OCI-LY3 (cell line): ENCODE measurements around the gene NEURL1.

Source experiments
- H2AFZ ChIP-seq: fragments of 200-600, 300-600 bp; shearing (Covaris generic); 2 replicates; pipeline ENCODE4 v1.6.0; 2014; ENCODE audit warnings: antibody characterized with exemption, low read depth, low read length
- H3K27ac ChIP-seq: fragments of 200-600, 300-600 bp; sonication (generic); 2 replicates; pipeline ENCODE4 v1.5.1; 2014; ENCODE audit warnings: mild to moderate bottlenecking, low read length, moderate library complexity, mixed read lengths
- H3K27me3 ChIP-seq: fragments of 200-600, 300-600 bp; sonication (generic); 2 replicates; pipeline ENCODE4 v1.6.1; 2014; ENCODE audit warnings: low read depth, low read length, mixed read lengths
- H3K36me3 ChIP-seq: fragments of 200-600, 300-600 bp; sonication (generic); replicated peaks from 2 replicates; pipeline ENCODE3; 2014; ENCODE audit warnings: low read depth, low read length, mixed read lengths
- H3K4me1 ChIP-seq: fragments of 300-600, 200-600 bp; sonication (generic); 2 replicates; pipeline ENCODE4 v1.6.1; 2014; ENCODE audit warnings: low read length, mixed read lengths
- H3K4me2 ChIP-seq: fragments of 200-600, 300-600 bp; sonication (generic); 2 replicates; pipeline ENCODE4 v1.6.1; 2014; ENCODE audit warnings: low read length, mixed read lengths
- H3K4me3 ChIP-seq: fragments of 300-600, 200-600 bp; sonication (generic); 2 replicates; pipeline ENCODE4 v1.5.1; 2014; ENCODE audit warnings: antibody characterized with exemption, mild to moderate bottlenecking, low read length, moderate library complexity
- H3K79me2 ChIP-seq: fragments of 300-600, 200-600 bp; shearing (Covaris generic); 2 replicates; pipeline ENCODE4 v1.6.1; 2014; ENCODE audit warnings: mild to moderate bottlenecking, low read length, mixed read lengths
- H3K9ac ChIP-seq: fragments of 300-600, 200-600 bp; shearing (Covaris generic); 2 replicates; pipeline ENCODE4 v1.6.0; 2014; ENCODE audit warnings: mild to moderate bottlenecking, low read length, moderate library complexity
- H3K9me3 ChIP-seq: fragments of 200-600, 300-600 bp; shearing (Covaris generic); 2 replicates; pipeline ENCODE4 v1.6.1; 2014; ENCODE audit warnings: low read length, mixed read lengths; ENCODE audit not compliant: insufficient read depth
- H4K20me1 ChIP-seq: fragments of 200-600, 300-600 bp; sonication (generic); 2 replicates; pipeline ENCODE4 v1.6.1; 2016; ENCODE audit warnings: low read length, mixed read lengths; ENCODE audit not compliant: insufficient read depth
- EZH2phosphoT487 ChIP-seq: fragments of 200-600 bp; shearing (Covaris generic); IDR thresholded peaks from 2 replicates; pipeline ENCODE4 v1.6.1; 2018; ENCODE audit warnings: antibody characterized with exemption, mixed run types, low read depth
- TF ChIP-seq, protein P1 (sequence below): fragments of 200-600, 300-600 bp; sonication (generic); IDR thresholded peaks from 2 replicates; pipeline ENCODE4 v1.5.1; 2014; ENCODE audit warnings: antibody characterized with exemption, low read length, low read depth

The NEURL1 gene

DNA sequence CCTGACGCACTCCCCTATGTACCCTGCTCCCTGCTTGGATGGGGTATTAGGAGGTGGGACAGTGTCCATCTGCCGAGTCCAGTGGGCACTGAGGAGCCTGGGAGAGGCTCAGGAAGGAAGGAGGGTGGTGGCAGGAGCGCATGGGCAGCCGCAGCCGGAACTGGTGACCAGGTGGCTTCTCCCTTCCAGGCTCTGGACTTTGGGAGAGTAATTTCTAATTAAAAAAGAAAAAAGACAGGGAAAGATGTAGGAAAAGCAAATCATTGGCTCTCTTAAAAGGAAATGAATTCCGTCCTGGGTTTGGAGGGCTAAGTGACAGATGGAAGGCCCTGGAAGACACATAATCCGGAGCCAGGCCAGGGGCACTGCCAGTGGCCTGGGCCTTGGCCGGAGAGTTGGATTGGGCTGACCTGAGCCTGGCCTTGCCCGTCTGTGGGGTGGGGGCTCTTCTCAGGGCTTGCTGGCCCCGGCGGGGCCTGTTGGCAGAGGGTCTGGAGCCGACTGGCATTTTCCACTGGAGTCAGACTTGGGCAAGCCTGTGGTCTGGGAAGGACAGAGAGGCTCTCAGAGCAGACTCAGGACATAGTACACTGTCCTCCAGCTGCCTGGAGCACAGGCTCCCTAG lies 63.0 kb downstream of the NEURL1 start:
- H4K20me1 ChIP-seq = no peaks in the 10 kb centered on the region
- no peak overlapping the region for H3K27ac ChIP-seq
- no peaks in the 10 kb centered on the region for H3K36me3 ChIP-seq
- no peak overlapping the region for H2AFZ ChIP-seq
- no peaks in the 10 kb centered on the region for H3K27me3 ChIP-seq
- H3K4me3 ChIP-seq = no peak overlapping the region
- H3K4me1 ChIP-seq = no peaks in the 10 kb centered on the region
- no peaks in the 10 kb centered on the region for H3K9me3 ChIP-seq
- no peak overlapping the region for H3K9ac ChIP-seq
- H3K79me2 ChIP-seq = no peaks in the 10 kb centered on the region
- no peak overlapping the region for H3K4me2 ChIP-seq
- TF ChIP-seq EZH2phosphoT487 = no peak
- TF ChIP-seq, protein P1, sequence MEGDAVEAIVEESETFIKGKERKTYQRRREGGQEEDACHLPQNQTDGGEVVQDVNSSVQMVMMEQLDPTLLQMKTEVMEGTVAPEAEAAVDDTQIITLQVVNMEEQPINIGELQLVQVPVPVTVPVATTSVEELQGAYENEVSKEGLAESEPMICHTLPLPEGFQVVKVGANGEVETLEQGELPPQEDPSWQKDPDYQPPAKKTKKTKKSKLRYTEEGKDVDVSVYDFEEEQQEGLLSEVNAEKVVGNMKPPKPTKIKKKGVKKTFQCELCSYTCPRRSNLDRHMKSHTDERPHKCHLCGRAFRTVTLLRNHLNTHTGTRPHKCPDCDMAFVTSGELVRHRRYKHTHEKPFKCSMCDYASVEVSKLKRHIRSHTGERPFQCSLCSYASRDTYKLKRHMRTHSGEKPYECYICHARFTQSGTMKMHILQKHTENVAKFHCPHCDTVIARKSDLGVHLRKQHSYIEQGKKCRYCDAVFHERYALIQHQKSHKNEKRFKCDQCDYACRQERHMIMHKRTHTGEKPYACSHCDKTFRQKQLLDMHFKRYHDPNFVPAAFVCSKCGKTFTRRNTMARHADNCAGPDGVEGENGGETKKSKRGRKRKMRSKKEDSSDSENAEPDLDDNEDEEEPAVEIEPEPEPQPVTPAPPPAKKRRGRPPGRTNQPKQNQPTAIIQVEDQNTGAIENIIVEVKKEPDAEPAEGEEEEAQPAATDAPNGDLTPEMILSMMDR = no peak

DNA sequence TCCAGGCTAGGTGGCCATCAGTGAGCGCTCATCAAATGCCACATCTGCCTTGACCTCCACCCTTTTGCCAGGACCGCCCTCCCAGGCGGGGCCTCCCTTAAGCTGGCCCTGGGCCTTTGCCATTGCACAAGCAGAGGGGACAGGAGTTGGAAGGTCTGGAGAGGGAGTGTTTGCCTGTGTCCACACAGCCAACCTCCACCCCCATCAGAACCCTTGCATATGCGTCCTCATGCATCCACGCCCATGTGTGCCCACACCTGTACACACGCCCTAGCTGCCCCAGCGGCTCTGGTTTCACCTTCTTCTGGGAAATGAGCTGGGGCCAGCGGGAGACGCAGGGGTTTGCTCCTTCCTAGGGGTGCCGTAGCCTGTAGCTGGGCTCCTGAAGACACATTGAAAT lies 64.0 kb downstream of the NEURL1 start:
- no peaks in the 10 kb centered on the region for H3K4me1 ChIP-seq
- no peak overlapping the region for H3K27ac ChIP-seq
- no peak overlapping the region for H3K4me2 ChIP-seq
- no peaks in the 10 kb centered on the region for H4K20me1 ChIP-seq
- H3K27me3 ChIP-seq = no peaks in the 10 kb centered on the region
- no peaks in the 10 kb centered on the region for H3K79me2 ChIP-seq
- H2AFZ ChIP-seq = no peak overlapping the region
- H3K9ac ChIP-seq = no peak overlapping the region
- H3K4me3 ChIP-seq = no peak overlapping the region
- TF ChIP-seq, protein P1 = no peak
- TF ChIP-seq EZH2phosphoT487 = no peak
- H3K36me3 ChIP-seq = no peaks in the 10 kb centered on the region
- no peaks in the 10 kb centered on the region for H3K9me3 ChIP-seq

DNA sequence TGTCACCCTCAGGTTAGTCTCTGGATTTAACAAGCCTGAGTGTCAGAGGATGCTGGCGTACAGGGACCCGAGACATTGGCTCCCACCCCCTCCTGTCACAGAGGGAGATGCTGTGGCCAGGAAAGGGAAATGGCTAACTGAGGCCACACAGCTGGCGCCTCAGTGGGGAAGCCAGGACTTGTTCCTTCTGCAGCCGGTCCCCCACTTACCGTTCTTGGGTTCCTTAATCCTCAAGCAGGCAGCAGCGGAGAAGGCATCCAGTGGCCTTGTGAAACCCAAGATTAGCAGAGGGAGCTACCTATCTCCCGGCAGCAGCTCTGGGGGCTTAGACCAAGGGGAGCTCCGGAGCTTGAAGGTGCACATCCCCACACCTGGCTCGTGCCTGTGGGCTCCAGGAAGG lies 65.4 kb downstream of the NEURL1 start:
- no peaks in the 10 kb centered on the region for H3K36me3 ChIP-seq
- no peak overlapping the region for H3K4me3 ChIP-seq
- H3K9me3 ChIP-seq = no peaks in the 10 kb centered on the region
- TF ChIP-seq, protein P1 = no peak
- no peak for TF ChIP-seq EZH2phosphoT487
- no peak overlapping the region for H3K4me2 ChIP-seq
- no peak overlapping the region for H2AFZ ChIP-seq
- H4K20me1 ChIP-seq = no peaks in the 10 kb centered on the region
- peaks cover 1% of the 10 kb centered on the region for H3K4me1 ChIP-seq
- H3K27ac ChIP-seq = no peak overlapping the region
- H3K9ac ChIP-seq = no peak overlapping the region
- no peaks in the 10 kb centered on the region for H3K79me2 ChIP-seq
- H3K27me3 ChIP-seq = no peaks in the 10 kb centered on the region

DNA sequence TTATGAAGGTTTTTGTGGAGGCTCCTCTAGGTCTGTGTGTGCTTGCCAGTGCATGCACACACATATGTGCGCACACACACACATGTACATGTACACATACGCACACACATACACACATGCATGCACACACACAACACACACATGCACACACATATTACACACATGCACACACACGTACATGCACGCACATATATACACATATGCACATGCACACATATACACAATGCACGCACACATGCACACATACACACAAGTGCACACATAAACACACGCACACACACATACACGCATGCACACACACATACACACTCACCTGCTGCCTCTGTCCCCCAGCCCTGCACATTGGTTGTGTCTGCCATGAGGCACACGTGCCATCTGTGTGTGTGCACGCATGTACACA lies 66.3 kb downstream of the NEURL1 start:
- Histone ChIP-seq H3K79me2 (no peaks in the 10 kb centered on the region), H3K4me2 (no peak overlapping the region), H3K27me3 (no peaks in the 10 kb centered on the region), H3K9me3 (no peaks in the 10 kb centered on the region), H3K36me3 (no peaks in the 10 kb centered on the region), H4K20me1 (no peaks in the 10 kb centered on the region), H3K4me1 (peaks cover 10% of the 10 kb centered on the region), H3K4me3 (no peak overlapping the region), H3K9ac (no peak overlapping the region), H2AFZ (no peak overlapping the region), H3K27ac (no peak overlapping the region)
- TF ChIP-seq EZH2phosphoT487 = no peak
- TF ChIP-seq, protein P1 = no peak
